NCI-H526 treated with DMSO at 0.1 percent for 48 hours (cell line): Measurements from ENCODE around the gene SUPT3H.

Experiments
- DNase-seq: peaks from one replicate; lab custom pipeline; 2025; lab: John Stamatoyannopoulos, UW

SUPT3H gene

DNA sequence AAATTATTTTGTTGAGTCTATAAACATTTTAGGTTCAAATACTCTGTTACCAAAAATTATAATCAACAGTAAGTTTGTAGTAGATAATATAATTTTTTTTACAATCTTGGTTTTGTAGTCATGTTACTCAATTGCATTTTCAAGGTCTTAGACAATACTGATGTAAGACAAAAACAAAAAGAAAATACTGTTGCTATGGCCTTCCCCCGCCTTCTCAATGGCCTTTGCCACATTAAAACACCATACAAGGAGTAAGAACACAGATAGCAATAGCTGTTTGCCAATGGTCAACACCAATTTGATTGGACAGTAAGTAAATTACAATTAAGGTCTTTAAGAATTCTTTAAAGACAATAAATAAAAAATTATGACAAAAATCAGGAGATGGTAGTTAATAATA is 540.0 kb downstream of the SUPT3H start:
- DNase-seq = no peak

DNA sequence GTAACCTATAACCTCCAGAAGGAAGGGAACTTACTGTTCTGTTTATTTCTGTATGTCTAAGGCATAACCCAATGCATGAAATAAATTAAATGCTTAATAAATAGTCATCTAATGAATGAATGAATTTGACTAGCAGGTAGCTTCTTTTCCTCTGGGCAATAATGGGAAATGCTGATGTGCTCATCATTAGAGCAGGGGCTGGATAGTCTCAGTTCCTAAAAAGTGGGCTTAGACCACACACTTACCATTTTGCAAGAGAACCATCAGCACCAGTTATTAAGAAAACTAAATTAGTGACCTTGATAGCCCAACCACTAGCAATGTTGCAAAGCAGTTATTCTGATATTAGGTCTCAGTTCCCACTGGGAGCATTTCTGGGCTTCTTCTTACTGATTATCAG is 540.5 kb downstream of the SUPT3H start:
- DNase-seq = no peak

DNA sequence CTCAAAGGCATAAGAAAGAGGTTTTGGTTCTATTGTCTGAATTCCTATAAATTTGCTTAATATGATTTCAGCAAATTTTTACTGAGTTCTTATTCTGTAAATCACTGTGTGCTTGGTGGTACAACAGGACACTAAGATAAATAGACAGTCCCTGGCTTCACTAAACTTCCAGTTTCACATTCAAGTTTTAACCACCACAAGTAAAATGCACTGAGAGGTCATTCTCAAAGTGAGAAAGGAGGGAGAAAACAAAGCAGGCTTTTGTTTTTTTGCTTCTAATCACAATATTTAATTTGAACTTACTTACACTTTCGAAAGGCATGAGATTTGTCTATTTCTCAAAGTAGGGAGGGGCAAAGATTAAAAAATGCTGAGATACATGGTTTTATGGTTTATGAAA is 544.5 kb downstream of the SUPT3H start:
- no peak for DNase-seq

DNA sequence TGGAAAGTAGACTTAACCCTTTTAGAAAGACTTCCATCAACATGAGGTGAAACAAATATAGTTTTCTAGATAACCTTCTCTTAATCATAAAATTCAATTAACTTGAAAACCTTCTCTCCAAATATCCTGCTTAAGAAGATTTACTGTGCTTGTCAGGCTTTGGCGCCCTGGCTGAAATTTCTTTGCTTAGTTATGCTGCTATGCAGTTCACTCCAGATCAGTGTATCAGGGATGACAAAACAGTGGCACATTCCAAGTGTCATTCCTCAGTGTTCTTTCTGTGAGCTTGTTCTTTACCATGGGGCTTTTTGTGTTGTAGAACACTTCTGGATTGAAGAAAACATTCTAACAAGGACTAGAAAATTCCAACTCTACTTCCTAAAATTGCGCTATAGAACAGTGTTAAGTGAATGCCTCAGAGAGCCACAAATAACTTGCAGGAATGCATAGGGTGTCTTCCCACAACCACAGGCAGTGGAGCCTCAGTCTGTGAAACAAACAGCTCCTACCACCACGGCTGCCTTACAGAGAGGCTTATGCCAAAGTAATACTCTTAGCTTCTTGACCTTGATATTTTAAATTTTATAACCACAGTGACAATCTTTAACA is 546.6 kb downstream of the SUPT3H start:
- DNase-seq = no peak

DNA sequence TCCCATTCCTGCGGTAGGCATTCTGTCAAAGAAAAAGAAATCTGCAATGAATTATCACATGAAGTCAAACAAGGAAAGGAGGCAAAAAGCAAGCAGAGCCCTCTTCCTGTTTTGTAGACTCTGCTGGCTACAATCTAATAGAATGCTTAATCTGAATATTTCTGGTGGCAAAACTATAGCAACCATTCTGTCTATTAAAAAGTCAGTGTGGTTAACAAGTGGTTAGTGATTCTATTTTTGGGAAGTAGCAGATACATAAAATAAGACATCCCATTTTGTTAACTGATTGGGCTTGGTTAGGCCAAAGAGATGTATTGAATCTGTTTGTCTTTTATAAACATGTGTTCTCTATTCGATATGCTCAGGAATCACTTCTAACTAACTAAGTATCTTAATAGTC is 547.9 kb downstream of the SUPT3H start:
- peak; percentile 40 for DNase-seq

DNA sequence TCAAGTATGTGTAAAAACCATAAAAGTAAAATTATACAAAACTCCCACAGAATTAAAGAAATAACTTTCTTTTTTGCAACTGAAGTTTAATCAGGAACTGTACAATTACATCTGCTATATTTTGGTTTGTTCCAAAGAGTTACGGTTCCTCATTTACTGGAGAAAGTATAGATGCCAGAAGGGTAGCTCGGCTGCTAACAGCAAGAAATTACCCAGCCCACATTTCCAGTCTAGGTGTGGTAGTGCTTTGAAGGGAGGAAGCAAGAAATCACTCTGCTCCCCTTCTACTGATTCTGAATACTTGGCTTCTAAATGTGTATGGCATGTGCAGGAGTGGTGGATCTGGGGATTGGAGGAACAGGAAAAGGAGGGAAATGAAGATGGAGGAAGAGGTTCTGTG is 549.0 kb downstream of the SUPT3H start:
- DNase-seq = peak; percentile 59

DNA sequence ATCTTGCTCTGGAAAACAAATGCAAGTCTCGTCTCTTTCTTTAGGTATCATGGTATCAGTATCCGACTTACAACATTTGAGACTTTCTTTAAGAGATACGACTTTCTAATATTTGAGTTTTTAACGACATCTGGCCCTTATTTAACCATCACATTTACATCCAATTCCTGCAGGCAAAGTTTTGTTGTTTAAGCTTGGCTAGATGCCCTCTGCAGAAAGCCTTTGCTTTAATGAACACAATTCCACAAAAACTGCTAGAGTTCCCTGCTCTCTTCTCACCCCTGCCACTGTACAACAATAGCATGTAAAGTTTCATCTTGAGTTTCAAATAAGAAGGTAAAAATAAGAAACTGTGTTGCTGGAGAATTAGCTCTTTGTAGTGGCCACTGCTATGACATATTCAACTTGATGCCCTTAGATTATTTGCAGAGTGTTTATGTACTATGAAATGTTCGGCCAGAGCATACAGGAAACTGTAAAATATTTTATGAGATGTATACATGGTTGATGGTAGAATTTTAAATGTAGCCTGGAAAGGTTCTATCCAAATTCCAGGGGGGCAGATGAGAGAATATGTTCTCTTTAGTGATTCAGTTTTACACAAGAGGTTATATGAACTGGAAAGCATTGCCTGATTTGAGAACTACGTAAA is 551.6 kb downstream of the SUPT3H start:
- peak; percentile 64 for DNase-seq

DNA sequence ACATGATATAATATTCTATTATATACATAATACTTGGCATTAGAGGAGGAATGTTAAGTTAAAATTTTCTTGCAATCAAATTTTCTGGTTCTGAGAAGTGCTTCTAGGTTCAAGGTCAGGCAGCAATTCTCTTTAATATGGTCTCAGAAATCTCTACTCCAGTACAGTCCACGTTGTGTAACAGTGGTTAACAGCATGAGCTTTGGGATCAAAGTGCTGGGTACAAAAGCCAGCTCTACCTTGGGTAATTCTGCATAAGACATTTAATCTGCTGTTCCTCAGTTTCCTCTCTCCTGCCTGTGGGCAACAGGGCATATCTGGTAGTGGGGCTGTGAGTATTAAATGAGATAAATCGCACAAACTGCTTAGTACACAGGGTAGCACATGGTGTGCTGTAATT is 552.5 kb downstream of the SUPT3H start:
- no peak for DNase-seq

DNA sequence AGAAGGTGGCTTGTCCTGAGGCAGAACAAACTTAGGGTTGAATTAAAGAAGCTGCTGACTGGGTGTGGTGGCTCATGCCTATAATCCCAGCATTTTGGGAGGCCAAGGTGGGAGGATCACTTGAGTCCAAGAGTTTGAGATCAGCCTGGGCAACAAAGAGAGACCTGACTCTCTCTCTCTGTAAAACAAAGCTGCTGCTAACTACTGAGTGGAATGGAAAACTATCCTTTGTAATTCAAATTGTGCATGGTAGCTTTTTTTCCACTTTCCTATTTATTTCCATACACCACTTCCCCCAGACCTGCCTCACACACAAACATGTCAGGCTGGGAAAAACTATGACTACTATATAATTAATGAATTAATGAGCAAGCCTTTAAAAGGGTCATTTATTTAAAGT is 553.2 kb downstream of the SUPT3H start:
- no peak for DNase-seq

DNA sequence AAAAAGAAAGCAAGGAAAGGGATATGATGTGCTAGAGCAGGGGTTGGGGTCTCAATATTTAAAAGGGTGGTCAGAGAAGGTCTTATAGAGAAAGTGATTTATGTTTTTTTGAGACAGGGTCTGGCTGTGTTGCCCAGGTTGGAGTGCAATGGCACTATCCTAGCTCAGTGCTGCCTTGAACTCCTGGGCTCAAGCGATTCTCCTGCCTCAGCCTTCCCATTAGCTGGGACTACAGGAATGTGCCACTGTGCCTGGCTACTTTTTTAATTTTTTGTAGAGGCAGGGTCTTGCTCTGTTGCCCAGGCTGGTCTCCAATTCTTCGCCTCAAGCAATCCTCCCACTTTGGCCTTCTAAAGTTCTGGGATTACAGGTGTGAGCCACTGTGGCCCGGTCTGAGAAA is 557.0 kb downstream of the SUPT3H start:
- no peak for DNase-seq

DNA sequence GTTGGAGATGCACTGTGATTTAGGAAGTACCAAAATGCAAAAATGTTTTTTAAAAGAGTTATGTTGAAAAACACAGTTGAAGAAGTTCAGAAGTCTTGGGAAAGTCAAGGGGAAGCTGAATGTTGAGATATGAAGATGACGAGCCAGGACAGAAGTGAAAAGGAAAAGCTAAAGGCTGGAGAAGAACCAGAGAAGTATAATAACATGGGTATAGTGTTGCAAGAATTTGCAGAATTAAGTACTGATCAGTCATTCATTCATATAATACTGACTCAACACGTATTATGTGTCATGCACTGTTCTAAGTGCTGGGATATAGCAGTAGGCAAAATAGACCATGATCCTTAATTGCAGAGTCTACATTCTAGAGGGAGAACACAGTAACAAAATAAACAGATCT is 557.4 kb downstream of the SUPT3H start:
- no peak for DNase-seq

DNA sequence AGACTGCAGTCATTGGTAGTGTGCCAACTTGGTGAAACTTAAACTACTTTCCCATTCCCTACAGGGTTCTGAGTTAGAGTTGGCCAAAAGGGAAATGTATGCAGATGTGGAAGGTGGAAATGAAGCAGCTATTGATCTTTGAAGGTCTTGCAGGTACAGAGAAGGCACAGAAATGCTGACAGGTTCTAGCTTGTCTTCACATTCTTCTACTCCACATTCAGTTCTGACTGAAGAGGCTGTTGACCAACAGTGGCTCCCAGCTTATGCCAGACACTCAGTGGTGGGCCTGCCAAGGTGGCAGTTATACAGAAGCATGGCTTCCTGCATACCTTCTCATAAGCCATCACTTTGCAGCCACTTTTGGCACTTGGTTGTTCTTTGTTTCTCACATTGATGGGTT is 566.3 kb downstream of the SUPT3H start:
- DNase-seq = no peak

DNA sequence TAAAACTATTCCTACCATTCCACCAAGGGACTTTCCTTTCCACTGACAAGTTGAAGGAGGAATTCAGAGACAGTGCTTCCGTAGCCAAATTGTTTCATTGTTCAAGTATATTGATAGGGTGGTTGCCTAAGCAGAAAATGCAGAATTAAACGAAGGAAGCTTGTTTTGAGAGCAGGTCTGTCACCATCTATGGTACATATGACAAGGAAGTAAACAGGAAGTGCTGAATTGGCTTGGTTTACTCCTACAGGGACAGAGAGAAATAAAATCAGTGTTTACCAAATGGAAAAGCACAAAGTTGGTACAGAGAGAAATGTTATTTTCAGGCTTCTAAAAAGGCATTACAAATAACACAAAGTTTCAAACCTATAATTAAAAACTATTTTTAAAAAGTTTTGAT is 568.5 kb downstream of the SUPT3H start:
- DNase-seq = no peak

DNA sequence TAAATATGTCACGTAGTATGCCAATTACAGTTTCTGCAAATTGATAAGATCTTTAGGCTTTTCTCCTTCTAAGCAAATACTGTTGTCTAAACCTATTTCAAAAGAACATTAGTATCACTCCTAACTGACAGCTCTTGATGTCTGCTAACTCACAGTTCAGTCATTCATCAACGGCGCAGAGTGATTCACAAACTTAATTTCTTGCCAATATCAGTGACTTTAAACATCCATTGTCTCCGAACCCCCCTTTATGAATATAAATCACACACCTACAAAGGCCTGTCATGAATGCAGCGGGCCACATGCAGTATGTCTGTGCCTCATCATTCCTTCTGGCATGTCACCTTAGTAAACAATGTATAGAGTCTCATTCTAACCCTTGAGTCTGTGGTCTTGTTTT is 569.6 kb downstream of the SUPT3H start:
- DNase-seq = no peak

DNA sequence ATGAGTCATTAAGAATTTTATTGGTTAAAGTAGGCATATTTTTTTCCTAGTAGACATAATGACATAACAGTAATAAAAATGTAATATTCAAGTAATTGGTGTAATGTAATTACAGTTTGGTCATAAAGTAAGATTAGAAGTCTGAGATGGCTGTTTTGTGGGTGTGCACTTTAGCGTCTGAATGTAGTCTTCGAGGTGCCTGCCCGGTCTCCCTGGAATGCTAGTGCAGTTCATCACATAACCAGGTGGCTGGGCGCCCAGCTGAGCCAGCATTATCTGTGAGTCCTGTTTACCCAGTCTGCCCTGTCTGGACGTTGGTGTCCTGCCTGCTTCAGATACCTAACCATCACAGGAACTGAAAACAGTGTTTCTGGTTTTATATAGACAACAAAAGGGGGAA is 571.1 kb downstream of the SUPT3H start:
- no peak for DNase-seq

DNA sequence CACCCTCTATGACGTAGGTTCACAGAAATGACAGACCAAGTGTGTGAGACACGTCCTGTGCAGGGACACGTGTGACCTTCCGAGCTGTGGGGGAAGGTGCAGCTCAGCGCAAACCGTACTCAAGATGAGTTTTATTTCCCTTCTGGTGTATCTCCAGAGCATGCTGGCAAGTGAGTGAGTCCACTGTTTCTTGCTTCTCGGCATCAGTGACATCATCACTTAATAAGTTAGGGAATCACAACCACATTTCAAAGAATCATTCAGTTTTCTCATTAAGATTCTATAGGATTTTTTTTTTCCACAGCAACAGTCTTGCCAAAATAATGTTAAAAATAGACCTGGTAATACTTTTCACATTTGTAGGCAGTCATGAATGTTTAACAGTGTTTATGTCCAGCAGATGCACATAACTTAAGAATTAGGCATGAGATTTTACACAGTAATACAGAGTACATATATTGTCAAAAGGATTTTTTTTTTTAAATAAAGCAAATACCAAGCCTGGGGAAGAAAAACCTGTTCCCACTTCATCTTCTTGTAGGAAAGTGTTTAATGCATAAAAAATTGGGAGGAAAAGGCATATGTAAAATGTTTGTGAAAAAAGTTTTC is 572.4 kb downstream of the SUPT3H start:
- DNase-seq = no peak

DNA sequence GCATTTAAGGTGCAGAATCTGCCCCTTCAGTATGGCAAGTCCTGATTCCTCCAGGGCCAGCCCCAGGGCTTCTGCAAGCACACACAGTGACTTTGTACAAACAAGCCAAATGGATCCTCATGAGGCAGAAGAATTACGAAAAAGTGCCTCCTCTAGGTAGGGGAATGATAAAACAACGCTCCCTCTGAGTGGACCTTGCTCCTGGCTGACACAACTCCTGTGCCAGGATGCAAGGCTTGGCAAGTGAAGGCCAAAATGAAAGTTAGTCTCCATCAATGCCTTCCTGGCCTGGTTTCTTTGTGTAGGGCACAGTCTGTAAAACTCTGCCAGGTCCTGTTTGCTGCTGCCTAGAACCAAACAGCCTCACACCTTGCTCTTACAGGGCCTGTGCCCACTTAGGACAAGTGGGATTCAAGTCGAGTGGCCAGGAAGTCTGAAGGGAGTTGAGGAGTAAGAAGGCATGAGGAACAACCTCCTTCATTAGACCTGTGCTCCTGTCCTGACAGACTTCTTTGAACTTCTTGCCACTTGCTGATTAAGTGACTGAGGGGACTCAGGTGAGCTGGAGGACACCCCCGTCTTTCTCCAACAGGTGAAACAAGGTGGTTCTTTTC is 573.1 kb downstream of the SUPT3H start:
- DNase-seq = no peak

DNA sequence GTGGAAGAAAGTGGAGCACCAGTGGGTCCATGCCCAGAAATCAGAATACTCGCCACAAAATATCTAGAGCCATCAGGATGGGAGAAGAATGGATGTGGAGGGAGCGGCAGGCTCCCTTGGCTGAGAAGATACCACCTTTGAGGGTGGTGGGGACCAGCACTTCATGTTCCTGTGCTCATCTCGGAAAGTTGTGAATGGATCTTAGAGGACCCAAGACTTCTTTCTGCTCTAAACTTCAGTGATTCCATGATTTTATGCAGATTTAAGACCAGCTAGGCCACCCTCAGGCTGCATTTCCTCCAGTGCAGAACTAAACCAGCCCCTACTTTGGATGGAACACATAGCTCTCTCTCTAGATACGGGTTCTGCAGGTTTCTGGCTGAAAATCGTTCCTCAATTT is 573.7 kb downstream of the SUPT3H start:
- no peak for DNase-seq

DNA sequence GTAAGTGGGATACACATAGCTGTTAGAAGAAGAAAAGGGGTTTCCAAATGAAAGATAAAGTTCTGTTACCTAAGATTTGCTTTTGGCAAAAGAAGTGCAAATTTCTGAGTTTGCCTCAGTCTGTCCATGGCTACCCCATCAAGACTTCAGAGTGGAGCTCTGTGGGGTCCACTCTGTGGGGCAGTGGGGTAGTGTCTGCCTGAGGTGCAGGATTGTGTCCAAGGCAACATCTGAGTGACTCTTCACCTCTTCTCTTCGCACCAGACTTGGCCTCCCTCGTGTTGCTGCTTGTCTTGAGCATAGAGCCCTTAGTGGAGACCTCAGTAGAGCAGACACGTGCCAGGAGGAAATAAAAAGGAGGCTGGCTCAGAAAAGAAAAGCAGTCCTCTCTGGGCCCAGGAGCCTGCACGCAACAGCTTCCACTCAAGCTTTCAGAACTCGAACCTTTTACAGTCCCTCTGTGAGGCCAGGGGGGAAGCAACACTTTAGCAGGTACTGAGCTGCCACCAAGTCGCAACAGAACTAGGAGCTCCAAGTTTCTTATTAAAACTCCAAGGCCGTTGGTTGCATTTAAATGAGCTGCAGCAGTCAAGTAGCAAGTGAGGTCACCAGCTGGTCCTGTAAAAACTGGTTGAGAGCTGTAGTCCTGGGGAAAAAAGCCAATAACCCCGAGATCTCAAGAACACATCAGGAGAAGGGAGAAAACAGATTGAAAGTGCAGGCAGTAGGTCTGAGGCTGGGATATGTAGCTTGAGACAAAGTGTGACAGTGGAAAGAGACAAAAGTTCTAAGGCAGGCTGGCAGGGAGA is 576.7 kb downstream of the SUPT3H start:
- DNase-seq = no peak

DNA sequence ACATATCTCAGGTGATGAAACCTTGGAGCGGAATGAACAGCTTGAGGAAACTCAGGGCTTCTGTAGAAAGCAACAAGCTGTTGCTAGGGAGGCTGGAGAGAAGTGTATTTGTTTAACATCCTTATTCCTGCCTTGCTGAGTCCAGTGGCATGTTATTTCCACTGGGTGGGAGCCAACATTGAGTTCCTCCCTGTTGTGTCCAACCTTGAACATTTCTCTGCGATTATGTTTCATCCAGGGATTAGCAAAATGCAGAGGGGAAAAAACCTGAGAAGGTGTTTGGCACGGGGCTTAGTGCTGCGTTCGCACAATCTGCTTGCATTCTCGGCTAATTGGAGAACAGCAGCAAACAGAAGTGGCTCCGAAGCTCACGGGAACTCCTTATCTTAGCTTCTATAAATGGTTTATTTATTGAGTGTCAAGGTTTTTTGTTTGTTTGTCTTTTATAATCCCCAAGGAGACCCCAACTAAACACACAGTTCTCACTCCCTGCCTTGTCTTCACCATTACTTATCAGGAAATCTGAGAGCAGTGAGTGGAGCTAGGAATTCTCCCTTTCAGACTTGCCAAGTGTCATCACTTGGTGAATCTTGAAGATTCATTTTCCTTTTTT is 577.5 kb downstream of the SUPT3H start:
- DNase-seq = no peak

DNA sequence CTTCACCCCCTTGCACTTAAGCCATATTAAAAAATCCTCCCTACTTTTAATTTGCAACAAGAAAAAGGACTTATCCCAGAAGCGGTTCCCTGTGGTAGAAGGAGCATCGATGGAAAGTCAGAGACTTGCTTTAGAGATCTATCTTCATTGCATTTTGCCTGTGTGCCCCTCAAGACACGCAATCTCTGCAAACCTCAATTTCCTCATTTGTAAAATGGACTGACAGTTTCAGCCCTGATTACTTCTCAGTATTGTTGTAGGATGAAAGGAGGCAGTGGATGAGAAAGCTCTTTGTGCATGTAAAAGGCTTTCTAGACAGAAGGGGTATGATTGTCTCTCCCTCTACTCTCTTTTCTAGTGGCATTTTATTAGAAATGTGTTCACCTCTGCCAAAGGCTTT is 580.0 kb downstream of the SUPT3H start:
- DNase-seq = no peak

DNA sequence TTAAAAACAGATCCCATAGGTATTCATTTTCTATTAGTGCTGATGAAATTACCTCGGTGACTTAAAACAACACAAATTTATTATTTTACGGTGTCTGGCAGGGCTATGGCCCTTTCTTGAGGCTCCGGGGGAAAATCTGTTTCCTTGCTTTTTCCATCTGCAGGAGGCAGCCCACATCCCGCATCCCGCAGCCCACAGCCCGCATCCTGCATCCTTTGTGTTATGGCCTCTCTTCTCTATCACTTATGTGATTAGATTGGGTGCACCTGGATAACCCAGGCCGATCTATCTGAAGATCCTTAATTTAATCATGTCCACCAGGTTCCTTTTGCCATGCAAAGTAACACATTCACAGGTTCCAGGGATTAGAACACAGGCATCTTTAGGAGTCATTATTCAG is 582.4 kb downstream of the SUPT3H start:
- no peak for DNase-seq
